ENCODE results near the gene UBE2Q2.
"Not testable (repeated sequence)": the region's sequence is repeated elsewhere in the genome, so short reads cannot be mapped to it uniquely, and the experiment has no call there.

UBE2Q2 gene

GRCh38 chr15:75866916-75867315 lies 23.7 kb downstream of the UBE2Q2 start:
- DNase-seq, result no peak

GRCh38 chr15:75867449-75867848 lies 24.2 kb downstream of the UBE2Q2 start:
- DNase-seq, result peak in 1 of 4 experiments; percentile 19

GRCh38 chr15:75868019-75868418 lies 24.8 kb downstream of the UBE2Q2 start:
- no peak for DNase-seq

GRCh38 chr15:75869446-75869845 lies 26.2 kb downstream of the UBE2Q2 start:
- DNase-seq, result no peak

GRCh38 chr15:75871589-75871988 lies 28.3 kb downstream of the UBE2Q2 start:
- DNase-seq, result not testable (repeated sequence)

GRCh38 chr15:75872403-75872990 lies 29.2 kb downstream of the UBE2Q2 start:
- no peak for DNase-seq

- DNase-seq, result no peak
Measured at GRCh38 chr15:75884041-75884440, 40.8 kb downstream of the UBE2Q2 start.

GRCh38 chr15:75887178-75887577 lies 43.9 kb downstream of the UBE2Q2 start:
- no peak for DNase-seq

- DNase-seq, result peak in 3 of 4 experiments; percentile 14 to 50 (median 24)
Measured at GRCh38 chr15:75891895-75892294, 48.6 kb downstream of the UBE2Q2 start.

- no peak for DNase-seq
Measured at GRCh38 chr15:75895731-75896130, 52.5 kb downstream of the UBE2Q2 start.

- no peak for DNase-seq
Measured at GRCh38 chr15:75900577-75900976, 57.3 kb downstream of the UBE2Q2 start.

GRCh38 chr15:75902129-75902557 lies 58.9 kb downstream of the UBE2Q2 start:
- DNase-seq, result peak in 2 of 4 experiments; percentile 6 to 10

- peak; percentile 94 to 97 (median 96) for DNase-seq
Measured at GRCh38 chr15:75903331-75904239, 60.3 kb downstream of the UBE2Q2 start, which contains the start of gene FBXO22. Gene FBXO22 (plus strand): TSS chr15:75903878. CDS start chr15:75903964, 86 bp downstream.

GRCh38 chr15:75905231-75905630 lies 62.0 kb downstream of the UBE2Q2 start:
- no peak for DNase-seq

- DNase-seq, result not testable (repeated sequence)
Measured at GRCh38 chr15:75910355-75910754, 67.1 kb downstream of the UBE2Q2 start.

GRCh38 chr15:75916978-75917377 lies 73.7 kb downstream of the UBE2Q2 start:
- DNase-seq, result no peak

GRCh38 chr15:75918135-75918534 lies 74.9 kb downstream of the UBE2Q2 start:
- DNase-seq, result no peak

- no peak for DNase-seq
Measured at GRCh38 chr15:75920079-75920478, 76.8 kb downstream of the UBE2Q2 start.

GRCh38 chr15:75921732-75922703 lies 78.8 kb downstream of the UBE2Q2 start:
- peak; percentile 11 to 48 (median 43) for DNase-seq

- DNase-seq, result no peak
Measured at GRCh38 chr15:75923756-75924155, 80.5 kb downstream of the UBE2Q2 start.

GRCh38 chr15:75924576-75924975 lies 81.3 kb downstream of the UBE2Q2 start:
- DNase-seq, result no peak

GRCh38 chr15:75925440-75925839 lies 82.2 kb downstream of the UBE2Q2 start:
- DNase-seq, result peak; percentile 15 to 45 (median 26)

Measured in suppressor macrophage (primary cell).